ENCODE data around the gene PLEK. TPM values are rescaled to one million over a fixed set of nuclear protein-coding genes. Genes with fewer than 3 reads are reported as not detected.
"Not testable (repeated sequence)": the region's sequence is repeated elsewhere in the genome, so short reads cannot be mapped to it uniquely, and the experiment has no call there.

PLEK gene
- total RNA-seq, 1 donor from 2014 or later, result 0.07 TPM

GRCh38 chr2:68441179-68441993 lies 76.3 kb downstream of the PLEK start:
- DNase-seq (ENCODE audit: low read depth, low spot score), result peak; percentile 50

GRCh38 chr2:68441994-68442322 lies 76.9 kb downstream of the PLEK start:
- DNase-seq (ENCODE audit: low read depth, low spot score), result no peak

GRCh38 chr2:68446425-68446824 lies 81.3 kb downstream of the PLEK start:
- not testable (repeated sequence) for DNase-seq (ENCODE audit: low read depth, low spot score)

Other genes starting within 250 kb of the PLEK start
- 23.1 and 27.5 TPM in 2 replicates for gene PNO1, start 207.4 kb upstream of the PLEK start, total RNA-seq
- 24.7 and 25.3 TPM in 2 replicates for gene PPP3R1, start 112.8 kb upstream of the PLEK start, total RNA-seq
- gene CNRIP1, start 45.3 kb upstream of the PLEK start, total RNA-seq, result 40.0 and 48.6 TPM in 2 replicates
- 0.20 and 0.39 TPM in 2 replicates for gene FBXO48, start 102.0 kb downstream of the PLEK start, total RNA-seq
- 4.2 and 4.8 TPM in 2 replicates for gene APLF, start 102.3 kb downstream of the PLEK start, total RNA-seq

All from pulmonary artery endothelial cell (primary cell).